22Rv1 (cell line): ENCODE results near the gene SCN5A.

Source experiments
- H3K27ac ChIP-seq: fragments of 450-650 bp; 2 replicates; pipeline ENCODE4 v1.5.1; 2017
- ZFX ChIP-seq: fragments of 450-650 bp; IDR thresholded peaks from 2 replicates; pipeline ENCODE4 v1.6.1; 2017; ENCODE audit warnings: antibody characterized with exemption, borderline replicate concordance
- TF ChIP-seq, protein P1 (sequence below): fragments of 450-650 bp; IDR thresholded peaks from 2 replicates; pipeline ENCODE4 v1.5.1; 2017; ENCODE audit warnings: mild to moderate bottlenecking

SCN5A gene

DNA sequence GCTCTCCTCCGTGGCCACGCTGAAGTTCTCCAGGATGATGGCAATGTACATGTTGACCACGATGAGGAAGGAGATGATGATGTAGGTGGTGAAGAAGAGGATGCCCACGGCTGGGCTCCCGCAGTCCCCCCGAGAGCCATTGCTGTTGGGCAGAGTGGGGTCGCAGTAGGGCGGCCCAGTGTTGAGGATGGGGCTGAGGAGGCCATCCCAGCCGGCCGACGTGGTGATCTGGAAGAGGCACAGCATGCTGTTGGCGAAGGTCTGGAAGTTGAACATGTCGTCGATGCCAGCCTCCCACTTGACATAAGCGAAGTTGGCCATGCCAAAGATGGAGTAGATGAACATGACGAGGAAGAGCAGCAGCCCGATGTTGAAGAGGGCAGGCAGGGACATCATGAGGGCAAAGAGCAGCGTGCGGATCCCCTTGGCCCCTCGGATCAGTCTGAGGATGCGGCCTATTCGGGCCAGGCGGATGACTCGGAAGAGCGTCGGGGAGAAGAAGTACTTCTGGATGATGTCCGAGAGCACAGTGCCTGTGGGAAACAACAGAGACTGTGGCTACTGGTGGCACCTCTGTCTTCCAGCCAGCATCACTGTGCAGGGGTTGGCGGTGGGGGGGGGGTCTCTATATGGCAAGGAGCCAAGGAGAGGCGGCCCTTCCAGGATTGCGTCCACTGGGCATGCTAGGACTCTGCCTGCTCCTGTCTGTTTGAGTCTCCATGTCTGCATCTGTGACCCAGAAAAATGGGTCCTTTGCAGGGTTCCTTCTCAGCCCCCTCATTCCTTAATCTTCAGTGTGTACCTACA is 98.3 kb downstream of the SCN5A start:
- H3K27ac ChIP-seq: no peak overlapping the region
- TF ChIP-seq, protein P1, sequence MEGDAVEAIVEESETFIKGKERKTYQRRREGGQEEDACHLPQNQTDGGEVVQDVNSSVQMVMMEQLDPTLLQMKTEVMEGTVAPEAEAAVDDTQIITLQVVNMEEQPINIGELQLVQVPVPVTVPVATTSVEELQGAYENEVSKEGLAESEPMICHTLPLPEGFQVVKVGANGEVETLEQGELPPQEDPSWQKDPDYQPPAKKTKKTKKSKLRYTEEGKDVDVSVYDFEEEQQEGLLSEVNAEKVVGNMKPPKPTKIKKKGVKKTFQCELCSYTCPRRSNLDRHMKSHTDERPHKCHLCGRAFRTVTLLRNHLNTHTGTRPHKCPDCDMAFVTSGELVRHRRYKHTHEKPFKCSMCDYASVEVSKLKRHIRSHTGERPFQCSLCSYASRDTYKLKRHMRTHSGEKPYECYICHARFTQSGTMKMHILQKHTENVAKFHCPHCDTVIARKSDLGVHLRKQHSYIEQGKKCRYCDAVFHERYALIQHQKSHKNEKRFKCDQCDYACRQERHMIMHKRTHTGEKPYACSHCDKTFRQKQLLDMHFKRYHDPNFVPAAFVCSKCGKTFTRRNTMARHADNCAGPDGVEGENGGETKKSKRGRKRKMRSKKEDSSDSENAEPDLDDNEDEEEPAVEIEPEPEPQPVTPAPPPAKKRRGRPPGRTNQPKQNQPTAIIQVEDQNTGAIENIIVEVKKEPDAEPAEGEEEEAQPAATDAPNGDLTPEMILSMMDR: no peak
- TF ChIP-seq ZFX: no peak

DNA sequence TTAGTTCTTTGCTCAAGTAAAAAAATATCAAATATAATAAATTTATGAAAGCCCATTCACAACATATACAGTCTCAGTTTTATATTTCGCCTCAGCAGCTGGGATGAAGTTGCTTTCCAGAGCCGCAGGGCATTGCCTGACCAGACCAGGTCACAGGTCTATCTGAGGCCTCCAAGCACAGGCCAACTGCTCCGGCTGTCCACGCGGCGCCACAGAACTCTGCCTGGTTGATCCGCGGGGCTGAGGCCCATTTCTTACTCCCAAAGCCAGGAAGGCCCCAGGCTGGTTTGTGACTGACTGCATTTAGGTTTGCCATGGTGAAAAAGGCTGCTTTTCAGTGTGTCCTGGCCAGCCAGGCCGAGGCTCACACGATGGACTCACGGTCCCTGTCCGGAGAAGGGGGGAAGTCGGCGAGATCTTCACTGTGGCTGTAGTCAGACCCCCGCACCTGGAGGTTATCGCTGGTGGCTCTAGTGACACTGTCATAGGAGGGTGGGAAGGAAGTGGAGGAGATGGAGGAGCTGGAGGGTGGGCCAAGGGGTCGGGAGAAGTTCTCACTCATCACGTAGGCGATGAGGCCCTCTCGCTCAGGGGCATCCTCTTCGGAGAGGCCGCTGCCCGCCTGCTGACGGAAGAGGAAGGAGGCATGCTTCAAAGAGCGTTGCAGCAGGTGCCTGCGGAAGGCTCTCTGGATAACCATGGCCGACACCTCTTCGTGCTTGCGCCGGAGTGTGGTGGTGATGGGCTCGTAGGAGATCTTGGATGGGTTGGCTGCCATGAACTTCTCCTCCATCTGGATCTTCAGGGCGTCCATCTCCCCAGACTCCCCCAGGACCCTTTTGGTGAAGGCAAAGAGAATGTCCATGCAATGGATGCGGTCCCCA is 99.3 kb downstream of the SCN5A start:
- H3K27ac ChIP-seq: no peak overlapping the region
- TF ChIP-seq, protein P1: no peak
- no peak for TF ChIP-seq ZFX

DNA sequence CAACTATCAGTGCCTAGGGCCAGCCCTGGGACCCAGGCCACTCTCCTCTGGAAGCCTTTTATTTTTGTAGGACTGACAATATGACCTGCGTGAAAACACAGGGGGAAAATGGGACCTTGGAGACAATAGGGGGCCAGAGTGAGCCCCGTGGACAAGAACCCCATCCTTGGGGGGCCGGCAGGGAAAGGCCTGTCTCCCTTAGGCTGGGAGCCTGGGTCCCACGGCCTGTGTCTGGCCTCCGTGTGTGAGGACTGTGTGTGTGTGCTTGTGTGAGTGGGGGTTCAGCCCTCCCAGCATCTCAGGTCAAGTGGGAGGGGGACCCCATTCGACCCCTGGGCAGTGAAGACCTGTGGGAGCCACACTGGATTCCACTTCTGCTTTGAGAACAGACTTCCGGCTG is 100.0 kb downstream of the SCN5A start:
- no peak overlapping the region for H3K27ac ChIP-seq
- no peak for TF ChIP-seq ZFX
- TF ChIP-seq, protein P1: no peak

DNA sequence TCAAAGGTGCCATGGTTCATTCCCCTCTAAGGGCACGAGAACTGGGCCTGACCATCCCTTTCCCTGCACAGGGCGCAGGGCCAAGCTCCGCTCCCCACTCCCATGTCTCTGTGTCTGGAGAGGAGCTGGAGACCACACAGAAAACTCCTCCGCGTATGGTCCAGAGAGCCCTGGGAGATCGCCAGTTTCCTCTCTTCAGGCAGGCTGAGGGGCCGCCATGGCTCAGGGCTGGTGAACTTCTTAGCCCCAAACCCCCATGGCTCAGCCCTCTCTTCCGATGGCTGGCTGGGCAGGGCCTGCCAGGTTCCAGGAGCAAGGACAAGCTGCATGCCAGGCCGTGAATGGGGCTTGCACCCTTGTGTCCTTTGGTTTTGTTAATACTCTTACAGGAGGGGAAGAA is 100.4 kb downstream of the SCN5A start:
- TF ChIP-seq, protein P1: no peak
- TF ChIP-seq ZFX: no peak
- H3K27ac ChIP-seq: no peak overlapping the region

DNA sequence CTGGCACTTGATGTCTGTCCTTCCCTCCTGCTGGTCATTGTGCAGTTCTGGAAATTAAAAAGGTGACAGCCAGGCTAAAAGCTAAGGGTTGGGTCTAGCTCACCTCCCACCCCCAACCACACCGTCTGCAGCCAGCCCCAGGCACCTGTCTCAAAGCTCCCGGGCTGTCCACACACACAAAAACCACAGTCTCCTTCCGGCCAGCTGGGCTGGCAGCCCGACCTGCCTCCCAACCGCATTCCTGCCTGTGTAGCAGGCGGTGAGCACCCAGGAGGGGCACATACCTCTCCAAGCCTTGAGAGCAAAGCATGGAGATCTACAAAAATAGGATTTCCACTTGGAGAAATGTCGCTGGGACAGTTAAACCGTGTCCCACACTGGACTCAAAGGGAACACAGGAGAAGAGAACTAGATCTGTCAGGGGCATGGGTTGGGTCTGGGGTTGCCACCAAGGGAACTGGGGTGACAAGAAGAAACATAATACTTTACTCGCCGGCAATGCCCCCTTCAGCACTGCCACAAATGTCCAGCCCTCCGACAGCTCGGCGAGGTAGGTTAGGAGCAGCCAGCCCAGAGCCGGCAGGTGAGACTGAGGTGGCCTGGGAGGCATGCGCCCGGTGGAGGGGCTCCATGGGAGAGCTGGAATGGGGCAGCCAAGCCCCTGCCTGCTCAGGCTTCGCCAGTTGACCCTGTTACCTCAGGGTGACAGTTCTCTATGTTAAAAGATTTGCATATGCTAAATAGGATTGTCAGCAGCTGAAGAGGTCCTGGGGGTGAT is 101.1 kb downstream of the SCN5A start:
- no peak overlapping the region for H3K27ac ChIP-seq
- TF ChIP-seq ZFX: no peak
- TF ChIP-seq, protein P1: no peak

DNA sequence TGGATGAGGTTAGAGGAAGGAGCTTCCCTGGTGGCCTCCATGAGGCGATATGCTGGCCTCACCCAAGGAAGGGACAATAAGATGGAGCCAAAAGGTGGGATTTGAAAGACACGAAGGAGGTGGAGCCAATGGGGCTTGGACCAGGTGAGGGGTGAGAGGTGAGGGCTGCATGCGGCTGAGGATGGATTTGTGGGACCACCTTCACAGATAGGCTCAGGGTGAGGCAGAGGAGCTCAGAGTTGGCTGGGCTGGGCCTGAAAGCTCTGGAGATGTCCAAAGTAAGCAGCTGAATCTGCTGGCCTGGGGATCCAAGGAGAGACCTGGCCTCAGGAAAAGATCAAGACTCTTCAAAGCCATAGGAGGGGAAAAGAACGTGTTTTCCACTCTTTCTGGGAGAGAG is 103.5 kb downstream of the SCN5A start:
- no peak overlapping the region for H3K27ac ChIP-seq
- TF ChIP-seq ZFX: no peak
- TF ChIP-seq, protein P1: no peak
